ENCODE data around the gene ZNG1A. TPM values are rescaled to one million over a fixed set of nuclear protein-coding genes. Genes with fewer than 3 reads are reported as not detected.

Gene ZNG1A
- total and polyA plus RNA-seq, 9 of the 15 experiments (the other 6 are each of a cell fraction or from before 2014, with no cell fraction given): 20.7 to 90.6 (median 41.7) TPM

DNA sequence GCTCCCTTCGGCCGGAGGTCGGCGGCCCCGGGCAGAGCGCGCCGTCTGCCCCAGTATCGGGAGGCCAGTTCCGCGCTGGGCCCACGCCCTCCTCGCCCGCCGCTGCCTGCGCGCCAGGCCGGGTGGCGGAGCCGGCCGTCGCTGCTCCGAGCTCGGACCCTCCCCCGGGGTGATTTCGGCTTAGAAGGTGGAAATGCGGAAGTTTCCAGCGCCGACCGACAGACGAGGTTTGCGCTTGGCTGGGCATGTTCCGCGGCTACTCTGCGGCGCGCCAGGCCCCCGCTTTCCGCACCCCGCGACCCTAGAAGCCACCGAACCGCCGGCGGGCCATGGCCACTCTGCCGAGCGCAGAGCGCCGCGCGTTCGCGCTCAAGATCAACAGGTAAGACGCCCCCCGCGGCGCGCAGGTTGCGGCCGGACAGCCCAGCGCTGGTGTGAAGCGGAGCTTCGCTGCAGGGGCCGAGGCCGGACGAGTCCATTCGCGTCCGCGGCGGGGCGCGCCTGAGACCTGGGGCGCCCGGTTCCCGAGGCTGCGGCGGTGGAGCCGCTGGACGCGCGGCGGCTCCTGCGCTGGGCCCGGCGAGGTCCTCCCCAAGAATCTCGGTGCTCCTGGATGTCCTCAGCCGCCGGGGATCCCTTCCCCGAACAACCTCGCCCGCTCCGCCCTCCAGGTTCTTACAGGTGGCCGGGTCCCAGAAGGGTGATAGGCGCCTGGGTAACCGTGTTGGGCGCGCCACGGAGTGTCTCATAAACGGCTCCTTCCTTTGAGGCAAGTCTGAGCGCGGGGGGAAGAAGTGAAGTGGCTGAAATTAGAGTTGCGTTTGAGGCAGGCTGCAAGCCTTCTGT, 36.0 kb upstream of the ZNG1A start, which contains the start of gene DOCK8 (continued):
- TF ChIP-seq NR3C1 (CRISPR knock-in tag; IDR thresholded peaks at IDR 0.05) (no peak), L3MBTL2 (IDR thresholded peaks at IDR 0.05) (peak; percentile 85), GABPA (tag; conservative IDR thresholded peaks at IDR 0.05; ENCODE audit: low read depth) (peak; percentile 50; the same call in 1 of the 2 replicates), HNRNPUL1 (IDR thresholded peaks at IDR 0.05; ENCODE audit: low read length) (no peak), PHB (CRISPR knock-in tag; IDR thresholded peaks at IDR 0.05) (no peak), SMC3 (conservative IDR thresholded peaks at IDR 0.05; ENCODE audit: insufficient read depth, low read depth, low read length) (peak; percentile 36; the same call in 1 of the 2 replicates), NFRKB (IDR thresholded peaks at IDR 0.05; ENCODE audit: low read depth) (peak; percentile 40; the same call in 1 of the 2 replicates), RNF2 (IDR thresholded peaks at IDR 0.05) (0 out of 2 replicates have a peak, but pooled peaks have one; percentile 18), YY1 (IDR thresholded peaks at IDR 0.05; ENCODE audit: borderline replicate concordance in 1 of 3, control insufficient read depth in 1 of 3, extremely low read depth in 1 of 3, insufficient read depth in 3 of 3, insufficient read length in 1 of 3, insufficient replicate concordance in 2 of 3, low read depth in 1 of 3, low read length in 2 of 3) (peak in 1 of 3 experiments; percentile 27), PHTF2 (CRISPR knock-in tag; IDR thresholded peaks at IDR 0.05) (no peak), ZNF347 (CRISPR knock-in tag; IDR thresholded peaks at IDR 0.05; ENCODE audit: low read depth) (no peak)
- TF ChIP-seq, protein P1, sequence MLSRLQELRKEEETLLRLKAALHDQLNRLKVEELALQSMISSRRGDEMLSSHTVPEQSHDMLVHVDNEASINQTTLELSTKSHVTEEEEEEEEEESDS (CRISPR knock-in tag; IDR thresholded peaks at IDR 0.05): no peak
- TF ChIP-seq, protein P2, sequence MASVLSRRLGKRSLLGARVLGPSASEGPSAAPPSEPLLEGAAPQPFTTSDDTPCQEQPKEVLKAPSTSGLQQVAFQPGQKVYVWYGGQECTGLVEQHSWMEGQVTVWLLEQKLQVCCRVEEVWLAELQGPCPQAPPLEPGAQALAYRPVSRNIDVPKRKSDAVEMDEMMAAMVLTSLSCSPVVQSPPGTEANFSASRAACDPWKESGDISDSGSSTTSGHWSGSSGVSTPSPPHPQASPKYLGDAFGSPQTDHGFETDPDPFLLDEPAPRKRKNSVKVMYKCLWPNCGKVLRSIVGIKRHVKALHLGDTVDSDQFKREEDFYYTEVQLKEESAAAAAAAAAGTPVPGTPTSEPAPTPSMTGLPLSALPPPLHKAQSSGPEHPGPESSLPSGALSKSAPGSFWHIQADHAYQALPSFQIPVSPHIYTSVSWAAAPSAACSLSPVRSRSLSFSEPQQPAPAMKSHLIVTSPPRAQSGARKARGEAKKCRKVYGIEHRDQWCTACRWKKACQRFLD (CRISPR knock-in tag; IDR thresholded peaks at IDR 0.05): peak; percentile 72; the same call in 1 of the 2 replicates
- TF ChIP-seq, protein P3, sequence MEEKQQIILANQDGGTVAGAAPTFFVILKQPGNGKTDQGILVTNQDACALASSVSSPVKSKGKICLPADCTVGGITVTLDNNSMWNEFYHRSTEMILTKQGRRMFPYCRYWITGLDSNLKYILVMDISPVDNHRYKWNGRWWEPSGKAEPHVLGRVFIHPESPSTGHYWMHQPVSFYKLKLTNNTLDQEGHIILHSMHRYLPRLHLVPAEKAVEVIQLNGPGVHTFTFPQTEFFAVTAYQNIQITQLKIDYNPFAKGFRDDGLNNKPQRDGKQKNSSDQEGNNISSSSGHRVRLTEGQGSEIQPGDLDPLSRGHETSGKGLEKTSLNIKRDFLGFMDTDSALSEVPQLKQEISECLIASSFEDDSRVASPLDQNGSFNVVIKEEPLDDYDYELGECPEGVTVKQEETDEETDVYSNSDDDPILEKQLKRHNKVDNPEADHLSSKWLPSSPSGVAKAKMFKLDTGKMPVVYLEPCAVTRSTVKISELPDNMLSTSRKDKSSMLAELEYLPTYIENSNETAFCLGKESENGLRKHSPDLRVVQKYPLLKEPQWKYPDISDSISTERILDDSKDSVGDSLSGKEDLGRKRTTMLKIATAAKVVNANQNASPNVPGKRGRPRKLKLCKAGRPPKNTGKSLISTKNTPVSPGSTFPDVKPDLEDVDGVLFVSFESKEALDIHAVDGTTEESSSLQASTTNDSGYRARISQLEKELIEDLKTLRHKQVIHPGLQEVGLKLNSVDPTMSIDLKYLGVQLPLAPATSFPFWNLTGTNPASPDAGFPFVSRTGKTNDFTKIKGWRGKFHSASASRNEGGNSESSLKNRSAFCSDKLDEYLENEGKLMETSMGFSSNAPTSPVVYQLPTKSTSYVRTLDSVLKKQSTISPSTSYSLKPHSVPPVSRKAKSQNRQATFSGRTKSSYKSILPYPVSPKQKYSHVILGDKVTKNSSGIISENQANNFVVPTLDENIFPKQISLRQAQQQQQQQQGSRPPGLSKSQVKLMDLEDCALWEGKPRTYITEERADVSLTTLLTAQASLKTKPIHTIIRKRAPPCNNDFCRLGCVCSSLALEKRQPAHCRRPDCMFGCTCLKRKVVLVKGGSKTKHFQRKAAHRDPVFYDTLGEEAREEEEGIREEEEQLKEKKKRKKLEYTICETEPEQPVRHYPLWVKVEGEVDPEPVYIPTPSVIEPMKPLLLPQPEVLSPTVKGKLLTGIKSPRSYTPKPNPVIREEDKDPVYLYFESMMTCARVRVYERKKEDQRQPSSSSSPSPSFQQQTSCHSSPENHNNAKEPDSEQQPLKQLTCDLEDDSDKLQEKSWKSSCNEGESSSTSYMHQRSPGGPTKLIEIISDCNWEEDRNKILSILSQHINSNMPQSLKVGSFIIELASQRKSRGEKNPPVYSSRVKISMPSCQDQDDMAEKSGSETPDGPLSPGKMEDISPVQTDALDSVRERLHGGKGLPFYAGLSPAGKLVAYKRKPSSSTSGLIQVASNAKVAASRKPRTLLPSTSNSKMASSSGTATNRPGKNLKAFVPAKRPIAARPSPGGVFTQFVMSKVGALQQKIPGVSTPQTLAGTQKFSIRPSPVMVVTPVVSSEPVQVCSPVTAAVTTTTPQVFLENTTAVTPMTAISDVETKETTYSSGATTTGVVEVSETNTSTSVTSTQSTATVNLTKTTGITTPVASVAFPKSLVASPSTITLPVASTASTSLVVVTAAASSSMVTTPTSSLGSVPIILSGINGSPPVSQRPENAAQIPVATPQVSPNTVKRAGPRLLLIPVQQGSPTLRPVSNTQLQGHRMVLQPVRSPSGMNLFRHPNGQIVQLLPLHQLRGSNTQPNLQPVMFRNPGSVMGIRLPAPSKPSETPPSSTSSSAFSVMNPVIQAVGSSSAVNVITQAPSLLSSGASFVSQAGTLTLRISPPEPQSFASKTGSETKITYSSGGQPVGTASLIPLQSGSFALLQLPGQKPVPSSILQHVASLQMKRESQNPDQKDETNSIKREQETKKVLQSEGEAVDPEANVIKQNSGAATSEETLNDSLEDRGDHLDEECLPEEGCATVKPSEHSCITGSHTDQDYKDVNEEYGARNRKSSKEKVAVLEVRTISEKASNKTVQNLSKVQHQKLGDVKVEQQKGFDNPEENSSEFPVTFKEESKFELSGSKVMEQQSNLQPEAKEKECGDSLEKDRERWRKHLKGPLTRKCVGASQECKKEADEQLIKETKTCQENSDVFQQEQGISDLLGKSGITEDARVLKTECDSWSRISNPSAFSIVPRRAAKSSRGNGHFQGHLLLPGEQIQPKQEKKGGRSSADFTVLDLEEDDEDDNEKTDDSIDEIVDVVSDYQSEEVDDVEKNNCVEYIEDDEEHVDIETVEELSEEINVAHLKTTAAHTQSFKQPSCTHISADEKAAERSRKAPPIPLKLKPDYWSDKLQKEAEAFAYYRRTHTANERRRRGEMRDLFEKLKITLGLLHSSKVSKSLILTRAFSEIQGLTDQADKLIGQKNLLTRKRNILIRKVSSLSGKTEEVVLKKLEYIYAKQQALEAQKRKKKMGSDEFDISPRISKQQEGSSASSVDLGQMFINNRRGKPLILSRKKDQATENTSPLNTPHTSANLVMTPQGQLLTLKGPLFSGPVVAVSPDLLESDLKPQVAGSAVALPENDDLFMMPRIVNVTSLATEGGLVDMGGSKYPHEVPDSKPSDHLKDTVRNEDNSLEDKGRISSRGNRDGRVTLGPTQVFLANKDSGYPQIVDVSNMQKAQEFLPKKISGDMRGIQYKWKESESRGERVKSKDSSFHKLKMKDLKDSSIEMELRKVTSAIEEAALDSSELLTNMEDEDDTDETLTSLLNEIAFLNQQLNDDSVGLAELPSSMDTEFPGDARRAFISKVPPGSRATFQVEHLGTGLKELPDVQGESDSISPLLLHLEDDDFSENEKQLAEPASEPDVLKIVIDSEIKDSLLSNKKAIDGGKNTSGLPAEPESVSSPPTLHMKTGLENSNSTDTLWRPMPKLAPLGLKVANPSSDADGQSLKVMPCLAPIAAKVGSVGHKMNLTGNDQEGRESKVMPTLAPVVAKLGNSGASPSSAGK (IDR thresholded peaks at IDR 0.05): peak; percentile 55
